ENCODE measurements around the gene DLL1. TPM values are rescaled to one million over a fixed set of nuclear protein-coding genes. Genes with fewer than 3 reads are reported as not detected.
A peak's percentile ranks its signal among the peaks of the same experiment; 100 is the strongest.
"Not testable (repeated sequence)": the region's sequence is repeated elsewhere in the genome, so short reads cannot be mapped to it uniquely, and the experiment has no call there.

Gene DLL1
- total RNA-seq, 1 donor from 2014 or later, result 15.4 TPM

GRCh38 chr6:170271771-170272314 lies 19.0 kb downstream of the DLL1 start:
- DNase-seq (ENCODE audit: low spot score) (no peak), ATAC-seq (no peak)
- intact Hi-C loops (cut with DNase I), result no loop called here

DNA sequence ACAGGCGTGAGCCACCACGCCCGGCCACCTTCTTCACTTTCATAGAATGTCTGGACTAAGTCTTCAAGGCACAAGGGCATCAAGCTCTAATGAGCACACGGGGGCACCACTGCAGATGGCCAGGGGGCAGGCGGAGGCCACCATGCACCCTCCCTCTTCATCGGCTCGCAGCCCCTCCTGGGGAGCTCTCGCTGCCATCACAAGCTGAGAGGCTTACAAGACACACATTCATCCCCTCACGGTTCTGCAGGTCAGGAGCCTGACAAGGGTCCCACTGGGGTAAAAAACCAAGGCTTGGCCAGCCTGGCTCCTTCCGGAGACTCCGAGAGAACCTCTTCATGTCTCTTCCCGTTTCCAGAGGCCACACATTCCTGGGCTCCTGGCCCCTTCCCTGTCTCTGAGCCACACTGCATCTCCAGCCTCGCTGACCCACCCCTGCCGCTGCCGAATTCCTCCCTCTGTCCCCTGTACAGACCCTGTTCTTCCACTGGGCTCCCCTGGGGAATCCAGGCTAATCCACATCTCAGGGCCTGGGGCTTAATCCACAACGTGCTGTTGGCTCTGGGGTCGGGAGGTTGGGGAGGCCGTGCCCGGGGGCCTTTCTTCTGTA lies 19.8 kb downstream of the DLL1 start:
- no peak for DNase-seq (ENCODE audit: low spot score)
- intact Hi-C loops (cut with DNase I), result no loop called here
- ATAC-seq, result no peak

- DNase-seq (ENCODE audit: low spot score), result no peak
- intact Hi-C loops (cut with DNase I), result no loop called here
Observed at GRCh38 chr6:170269846-170270541, 20.9 kb downstream of the DLL1 start.

DNA sequence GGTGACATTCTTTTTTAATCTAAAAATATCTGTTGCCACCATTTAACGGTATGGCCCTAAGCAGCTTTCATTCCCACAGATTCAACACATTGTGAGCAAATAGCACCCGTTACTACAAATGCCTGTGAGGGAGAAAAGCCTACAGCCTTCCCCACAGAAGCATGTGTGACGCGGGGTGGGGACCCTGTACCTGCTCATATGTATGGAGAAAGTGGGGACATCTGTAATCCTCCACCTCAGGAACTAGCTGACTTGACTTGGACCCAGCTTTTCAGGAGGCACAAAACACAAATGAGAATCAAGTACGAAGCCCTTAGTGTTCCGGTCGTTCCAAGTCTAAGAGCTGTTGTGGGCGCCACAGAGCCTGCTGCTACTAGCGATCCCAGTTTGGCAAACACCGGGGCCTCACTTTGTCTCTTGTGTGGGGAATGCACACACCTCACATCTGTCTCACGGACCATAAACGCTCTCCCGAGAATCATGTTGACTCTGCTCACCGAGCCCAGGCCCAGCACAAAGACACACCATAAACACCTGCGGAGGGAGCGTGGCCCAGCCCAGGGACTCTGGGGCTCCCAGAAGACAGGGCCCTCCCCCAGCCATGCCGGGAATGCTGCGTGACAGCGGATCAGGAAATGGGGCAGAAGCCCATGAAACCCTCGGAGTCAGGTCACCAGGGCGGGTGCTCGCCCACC lies 21.6 kb downstream of the DLL1 start:
- intact Hi-C loops (cut with DNase I), result no loop called here
- DNase-seq (ENCODE audit: low spot score) (no peak), ATAC-seq (no peak)

More at GRCh38 chr6:170269846-170270541, 20.9 kb downstream of the DLL1 start:
- no peak for ATAC-seq

DNA sequence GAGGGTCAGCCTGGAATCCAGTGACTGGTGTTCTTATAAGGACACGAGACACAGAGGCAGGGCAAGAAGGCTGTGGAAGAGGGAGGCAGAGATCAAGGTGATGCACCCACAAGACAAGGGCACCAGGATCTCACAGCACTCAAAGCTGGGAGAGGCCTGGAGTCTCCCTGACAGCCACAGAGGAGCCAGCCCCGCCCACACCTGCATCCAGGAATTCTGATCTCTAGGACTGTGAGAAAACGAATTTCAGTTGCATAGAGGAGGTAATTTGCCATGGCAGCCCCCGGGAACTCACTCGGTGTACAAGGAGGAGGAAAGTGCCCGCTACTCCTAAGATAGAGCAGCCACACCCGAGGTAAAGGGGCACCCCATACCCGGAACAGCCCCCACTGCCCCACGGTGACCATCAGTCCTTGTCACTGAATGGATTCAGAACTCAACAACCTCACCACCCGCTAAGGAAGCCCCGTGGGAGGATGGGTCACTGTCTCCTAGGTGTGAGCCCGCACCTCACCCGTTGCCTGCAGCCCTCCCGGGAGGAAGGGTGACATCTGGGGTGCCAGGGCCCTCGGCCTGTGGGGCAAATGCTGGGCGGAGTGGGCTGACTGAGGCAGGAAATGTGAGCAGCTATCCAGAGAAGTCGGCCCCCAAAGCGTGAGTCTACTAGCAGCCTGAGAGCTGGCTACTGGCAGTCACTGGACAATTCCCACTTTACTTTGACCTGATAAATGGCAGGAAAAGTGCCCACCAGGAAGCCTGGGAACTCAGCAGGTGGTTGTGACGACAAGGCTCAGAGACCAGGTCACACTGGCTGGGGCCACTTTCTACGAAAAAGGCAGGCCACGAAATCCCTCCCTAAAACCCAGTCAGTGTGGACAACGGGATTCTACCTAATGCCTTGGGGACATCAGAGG lies 22.4 kb downstream of the DLL1 start:
- ATAC-seq (no peak), DNase-seq (ENCODE audit: low spot score) (no peak)
- intact Hi-C loops (cut with DNase I), result no loop called here

GRCh38 chr6:170267688-170268087 lies 23.2 kb downstream of the DLL1 start:
- intact Hi-C loops (cut with DNase I), result no loop called here
- no peak for ATAC-seq
- DNase-seq (ENCODE audit: low spot score), result no peak

GRCh38 chr6:170266061-170266825 lies 24.6 kb downstream of the DLL1 start:
- intact Hi-C loops (cut with DNase I), result no loop called here
- DNase-seq (ENCODE audit: low spot score), result no peak
- peak; percentile 34 for ATAC-seq

GRCh38 chr6:170265655-170266054 lies 25.2 kb downstream of the DLL1 start:
- ATAC-seq (no peak), DNase-seq (ENCODE audit: low spot score) (no peak)
- intact Hi-C loops (cut with DNase I), result no loop called here

DNA sequence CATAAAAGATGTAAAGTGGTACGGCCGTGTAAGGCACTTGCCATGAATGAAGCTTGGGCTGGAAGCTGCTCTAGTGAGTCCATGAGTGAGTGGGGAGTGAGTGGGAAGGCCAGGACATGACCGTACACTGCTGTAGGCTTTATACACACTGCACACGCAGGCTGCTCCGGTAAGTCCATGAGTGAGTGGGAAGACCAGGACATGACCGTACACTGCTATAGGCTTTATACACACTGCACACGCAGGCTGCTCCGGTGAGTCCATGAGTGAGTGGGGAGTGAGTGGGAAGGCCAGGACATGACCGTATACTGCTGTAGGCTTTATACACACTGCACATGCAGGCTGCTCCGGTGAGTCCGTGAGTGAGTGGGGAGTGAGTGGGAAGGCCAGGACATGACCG lies 26.2 kb downstream of the DLL1 start:
- DNase-seq (ENCODE audit: low spot score); ATAC-seq; intact Hi-C loops (cut with DNase I): not testable (repeated sequence)

DNA sequence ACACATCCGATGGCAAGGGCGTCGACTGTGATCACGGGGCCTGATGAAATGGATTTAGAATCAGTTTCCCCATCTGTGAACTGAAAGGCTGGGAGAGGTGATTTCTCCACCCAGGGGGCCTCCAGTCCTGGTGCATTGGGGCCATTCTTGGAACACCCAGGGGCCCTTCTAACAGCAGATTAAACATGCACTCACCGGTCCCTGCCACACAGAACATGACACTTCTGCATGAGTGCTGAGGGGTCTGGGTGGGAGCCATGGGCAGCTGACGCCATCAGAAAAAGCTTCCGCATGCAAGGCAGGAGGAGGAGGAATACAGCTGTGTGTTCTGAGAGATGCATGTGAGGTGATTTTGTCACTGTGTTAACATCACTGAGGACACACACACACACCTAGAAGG lies 26.8 kb downstream of the DLL1 start:
- DNase-seq (ENCODE audit: low spot score), result no peak
- intact Hi-C loops (cut with DNase I), result no loop called here

DNA sequence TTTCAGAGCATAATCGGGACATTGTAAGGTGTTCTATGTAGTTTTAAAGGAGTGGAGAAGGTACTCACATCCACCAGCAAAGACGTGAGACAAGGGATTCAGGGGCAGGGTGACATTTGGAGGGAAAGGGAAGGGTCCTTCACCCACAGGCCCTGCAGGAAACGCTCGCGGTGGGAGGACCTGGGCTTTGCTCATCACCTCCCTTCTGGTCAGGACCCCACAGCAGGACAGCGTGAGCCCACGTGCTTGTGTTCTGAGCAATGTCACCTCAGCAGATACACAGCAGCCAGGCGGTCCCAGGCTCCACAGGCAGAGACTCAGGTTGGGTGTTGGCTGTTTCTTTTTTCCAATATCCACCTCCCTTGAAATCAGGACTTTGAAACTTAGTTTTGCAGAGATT lies 27.5 kb downstream of the DLL1 start:
- ATAC-seq, result no peak
- intact Hi-C loops (cut with DNase I), result no loop called here
- DNase-seq (ENCODE audit: low spot score), result no peak

More for the DNA sequence above, 26.8 kb downstream of the DLL1 start:
- ATAC-seq, result no peak

GRCh38 chr6:170262489-170263088 lies 28.3 kb downstream of the DLL1 start:
- ATAC-seq (no peak), DNase-seq (ENCODE audit: low spot score) (no peak)
- intact Hi-C loops (cut with DNase I), result no loop called here

DNA sequence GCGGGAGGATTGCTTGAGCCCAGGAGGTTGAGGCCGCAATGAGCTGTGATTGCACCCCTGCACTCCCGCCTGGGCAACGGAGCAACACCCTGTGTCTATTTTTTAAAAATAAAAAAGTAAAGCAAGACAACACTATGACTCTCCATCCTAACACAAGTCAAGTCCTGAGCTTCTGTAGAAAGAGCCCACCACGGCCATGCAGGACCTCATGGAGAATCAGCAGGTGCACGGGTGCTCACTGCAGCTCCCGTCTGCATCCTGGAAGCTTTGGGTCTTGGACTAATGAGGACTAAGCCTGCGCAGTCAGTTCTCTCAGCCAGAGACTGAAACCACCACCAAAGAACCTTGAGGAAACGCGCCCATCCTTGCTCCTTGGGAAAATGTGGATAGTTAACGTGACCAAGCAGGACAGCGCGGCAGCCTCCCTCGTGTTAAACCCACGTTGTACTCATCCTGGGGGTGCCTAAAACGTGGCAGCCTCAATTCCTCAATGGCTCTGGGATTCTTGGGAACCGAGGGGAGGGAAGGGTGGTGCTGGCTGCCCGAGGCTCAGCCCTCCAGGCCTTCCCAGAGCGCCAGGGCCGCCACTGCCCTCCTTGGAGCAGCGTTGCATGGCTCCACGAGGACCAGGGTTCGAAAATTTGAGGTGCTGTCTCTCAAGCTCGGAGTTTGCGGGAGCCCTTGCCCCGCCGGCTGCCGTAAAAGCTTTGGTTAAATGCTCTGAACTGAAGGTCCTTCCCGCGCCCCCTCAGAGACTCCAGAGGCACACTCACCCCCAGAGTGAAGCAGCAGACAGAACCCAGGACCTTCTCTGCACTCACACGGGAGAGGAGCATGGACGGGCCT lies 29.0 kb downstream of the DLL1 start:
- no peak for ATAC-seq
- DNase-seq (ENCODE audit: low spot score), result peak; percentile 25
- intact Hi-C loops (cut with DNase I), result no loop called here

DNA sequence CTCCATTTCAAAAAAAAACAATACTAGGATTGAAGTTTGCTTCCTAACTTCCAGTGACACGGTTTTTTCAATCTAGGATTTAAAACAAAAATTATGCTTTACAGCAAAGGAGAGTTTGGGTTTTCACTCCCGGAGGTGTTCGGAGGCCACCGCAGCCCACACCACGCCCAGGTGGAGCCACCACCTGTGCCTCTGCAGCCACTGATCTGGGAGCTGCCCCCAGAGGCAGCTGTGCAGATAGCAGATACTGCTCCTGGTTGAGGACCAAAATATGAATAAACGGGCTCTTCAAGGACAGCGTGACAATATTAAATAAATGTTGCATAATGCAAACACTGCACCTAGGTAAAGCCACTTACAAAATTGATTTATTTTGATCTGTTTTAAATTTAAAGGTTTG lies 30.2 kb downstream of the DLL1 start:
- no peak for ATAC-seq

DNA sequence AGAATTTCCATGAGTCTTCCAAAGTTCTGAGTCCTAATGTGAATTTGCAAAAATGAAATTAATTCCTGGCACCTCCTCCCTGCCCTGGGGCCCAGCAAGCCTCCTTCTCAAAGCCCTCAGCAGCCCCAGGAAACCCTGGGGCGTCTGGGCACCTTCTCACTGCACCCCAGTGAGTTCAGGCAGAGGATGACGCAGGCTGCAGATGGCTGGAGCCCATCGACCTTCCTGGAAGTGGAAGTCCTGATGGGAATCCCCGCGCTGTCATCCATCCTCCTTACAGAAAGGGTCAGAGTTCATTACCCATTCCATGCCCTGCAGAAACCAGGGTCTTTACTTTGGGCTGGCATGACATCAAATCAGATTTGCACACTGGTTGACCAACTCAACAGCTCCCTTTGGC lies 31.6 kb downstream of the DLL1 start:
- peak; percentile 23 for DNase-seq (ENCODE audit: low spot score)
- intact Hi-C loops (cut with DNase I), result no loop called here
- no peak for ATAC-seq

More for the DNA sequence above, 30.2 kb downstream of the DLL1 start:
- intact Hi-C loops (cut with DNase I), result no loop called here
- peak; percentile 14 for DNase-seq (ENCODE audit: low spot score)

DNA sequence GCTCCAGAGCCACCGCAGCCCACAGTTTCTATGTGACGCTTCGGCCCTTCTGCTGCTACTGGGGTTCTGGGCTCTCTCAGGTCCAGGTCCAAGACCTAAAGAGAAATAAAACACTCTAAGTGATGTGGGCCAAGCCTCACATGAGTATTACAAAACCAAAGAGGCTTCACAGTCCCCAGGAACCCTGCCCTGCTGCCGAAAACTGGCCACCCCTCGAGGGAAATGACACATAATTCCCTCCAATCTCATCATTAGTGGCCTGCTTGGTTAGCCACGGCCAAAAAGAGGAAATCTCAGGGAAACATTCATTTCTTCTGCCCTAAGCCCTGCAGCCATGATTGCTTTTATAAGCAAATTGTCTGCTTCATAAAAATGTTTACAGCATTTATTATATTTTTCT lies 32.5 kb downstream of the DLL1 start:
- DNase-seq (ENCODE audit: low spot score) (peak; percentile 26), ATAC-seq (no peak)
- intact Hi-C loops (cut with DNase I), result no loop called here

DNA sequence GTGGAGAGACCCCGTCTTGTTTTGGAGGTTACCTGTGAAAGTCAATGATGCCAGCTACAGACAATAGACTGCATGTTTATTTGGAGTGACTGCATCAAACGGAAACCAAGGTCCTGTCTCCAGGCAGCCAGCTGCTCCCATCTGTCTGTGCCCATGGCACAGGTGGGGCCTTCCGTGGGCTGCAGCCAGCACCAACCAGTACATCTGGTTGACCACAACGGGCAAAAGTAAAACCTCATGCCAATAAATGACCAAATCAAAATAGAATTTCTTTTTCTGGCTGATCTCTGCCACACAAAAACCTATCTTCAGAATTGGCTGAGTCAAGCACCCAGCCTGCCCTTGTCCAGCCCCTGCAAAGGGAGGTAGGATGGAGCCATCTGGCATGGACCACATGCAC lies 33.5 kb downstream of the DLL1 start:
- intact Hi-C loops (cut with DNase I), result no loop called here
- peak; percentile 18 for DNase-seq (ENCODE audit: low spot score)
- ATAC-seq, result no peak
